Effector memory CD8-positive, alpha-beta T cell (primary cell): Measurements from ENCODE around the gene PEX11G.

Experiments
- ATAC-seq: fragments of 150-1000 bp; cut with Tn5 transposase; replicated peaks from 2 replicates; pipeline ENCODE4 v1.10.0; 2021; ENCODE audit warnings: mild to moderate bottlenecking, moderate library complexity
- DNase-seq, 3 experiments: peaks; one replicate each; pipeline ENCODE4 v3.0.0; 2021
- H3K27ac Mint-ChIP-seq, 2 donors: one replicate each; pipeline ENCODE4 v1.8.0; 2022; ENCODE audit warnings: mild to moderate bottlenecking in 2 of 2, mixed read lengths in 2 of 2, moderate library complexity in 2 of 2
- H3K27me3 Mint-ChIP-seq, 2 donors: one replicate each; pipeline ENCODE4 v1.8.0; 2022; ENCODE audit warnings: mixed read lengths in 2 of 2
- H3K36me3 Mint-ChIP-seq: one replicate; pipeline ENCODE4 v1.8.0; 2022; ENCODE audit warnings: mild to moderate bottlenecking, moderate library complexity, mixed read lengths; ENCODE audit not compliant: insufficient read depth
- H3K4me1 Mint-ChIP-seq, 2 donors: one replicate each; pipeline ENCODE4 v1.8.0; 2022; ENCODE audit warnings: low read depth in 2 of 2, mixed read lengths in 2 of 2
- H3K4me3 Mint-ChIP-seq, 2 donors: one replicate each; pipeline ENCODE4 v1.8.0; 2022; ENCODE audit warnings: mild to moderate bottlenecking in 2 of 2, mixed read lengths in 2 of 2, moderate library complexity in 2 of 2
- H3K9me3 Mint-ChIP-seq, 2 donors: one replicate each; pipeline ENCODE4 v1.8.0; 2022; ENCODE audit warnings: mixed read lengths in 2 of 2

PEX11G gene

GRCh38 chr19:7515110-7515644 lies 26.3 kb upstream of the PEX11G start:
- Mint-ChIP-seq H3K36me3 (no peaks in the 10 kb centered on the region), H3K27me3 (peaks cover 26 to 41% of the 10 kb centered on the region in 2 donors)

GRCh38 chr19:7513809-7514642 lies 25.2 kb upstream of the PEX11G start:
- Mint-ChIP-seq H3K36me3 (no peaks in the 10 kb centered on the region), H3K27me3 (peaks cover 34 to 41% of the 10 kb centered on the region in 2 donors), H3K4me1 (peaks cover 12 to 17% of the 10 kb centered on the region in 2 donors), H3K4me3 (peak overlapping the region; percentile 65 to 82), H3K9me3 (no peaks in the 10 kb centered on the region), H3K27ac (no peak overlapping the region)
- ATAC-seq (no peak), DNase-seq (no peak)

More at GRCh38 chr19:7515110-7515644, 26.3 kb upstream of the PEX11G start:
- DNase-seq (no peak), ATAC-seq (no peak)
- Mint-ChIP-seq H3K27ac (peak overlapping the region; percentile 9 to 86), H3K9me3 (no peaks in the 10 kb centered on the region), H3K4me1 (peaks cover 12 to 17% of the 10 kb centered on the region in 2 donors), H3K4me3 (peak overlapping the region; percentile 65 to 82)

GRCh38 chr19:7512400-7512851 lies 23.6 kb upstream of the PEX11G start:
- Mint-ChIP-seq H3K27me3 (peaks cover 36 to 44% of the 10 kb centered on the region in 2 donors), H3K27ac (no peak overlapping the region), H3K36me3 (no peaks in the 10 kb centered on the region), H3K9me3 (no peaks in the 10 kb centered on the region), H3K4me1 (peaks cover 12 to 15% of the 10 kb centered on the region in 2 donors), H3K4me3 (no peak overlapping the region)
- DNase-seq, result no peak
- ATAC-seq, result no peak

- no peak overlapping the region for H3K4me3 Mint-ChIP-seq
- no peak overlapping the region for H3K27ac Mint-ChIP-seq
- H3K27me3 Mint-ChIP-seq, result peaks cover 30 to 59% of the 10 kb centered on the region in 2 donors
- H3K4me1 Mint-ChIP-seq, result peaks cover 5 to 13% of the 10 kb centered on the region in 2 donors
- H3K9me3 Mint-ChIP-seq, result peaks cover 0 to 2% of the 10 kb centered on the region in 2 donors
- ATAC-seq (no peak), DNase-seq (no peak)
- peaks cover 3% of the 10 kb centered on the region for H3K36me3 Mint-ChIP-seq
Measured at GRCh38 chr19:7509625-7510024, 20.8 kb upstream of the PEX11G start.

GRCh38 chr19:7507884-7508283 lies 19.0 kb upstream of the PEX11G start:
- Mint-ChIP-seq H3K36me3 (peaks cover 3% of the 10 kb centered on the region), H3K9me3 (peaks cover 0 to 2% of the 10 kb centered on the region in 2 donors), H3K27ac (peak overlapping the region in 1 of 2 donors; percentile 59), H3K4me1 (peaks cover 5 to 13% of the 10 kb centered on the region in 2 donors), H3K4me3 (no peak overlapping the region), H3K27me3 (peaks cover 26 to 64% of the 10 kb centered on the region in 2 donors)
- ATAC-seq (peak; percentile 46), DNase-seq (no peak)

GRCh38 chr19:7506385-7507328 lies 17.8 kb upstream of the PEX11G start:
- Mint-ChIP-seq H3K4me3 (peak overlapping the region in 1 of 2 donors; percentile 25), H3K27ac (peak overlapping the region; percentile 65 to 81), H3K9me3 (peaks cover 0 to 2% of the 10 kb centered on the region in 2 donors), H3K27me3 (peaks cover 29 to 70% of the 10 kb centered on the region in 2 donors), H3K36me3 (peaks cover 3% of the 10 kb centered on the region), H3K4me1 (peaks cover 5 to 13% of the 10 kb centered on the region in 2 donors)
- peak in 1 of 3 experiments; percentile 26 for DNase-seq
- peak; percentile 77 for ATAC-seq

GRCh38 chr19:7505682-7506384 lies 17.0 kb upstream of the PEX11G start:
- Mint-ChIP-seq H3K9me3 (peaks cover 0 to 2% of the 10 kb centered on the region in 2 donors), H3K4me3 (peak overlapping the region in 1 of 2 donors; percentile 25), H3K36me3 (peaks cover 3% of the 10 kb centered on the region), H3K27me3 (peaks cover 33 to 78% of the 10 kb centered on the region in 2 donors), H3K4me1 (peaks cover 5 to 14% of the 10 kb centered on the region in 2 donors), H3K27ac (peak overlapping the region in 1 of 2 donors; percentile 65)
- DNase-seq, result no peak
- ATAC-seq, result peak; percentile 40

GRCh38 chr19:7505288-7505681 lies 16.4 kb upstream of the PEX11G start:
- ATAC-seq (no peak), DNase-seq (no peak)
- Mint-ChIP-seq H3K4me3 (no peak overlapping the region), H3K36me3 (peaks cover 3% of the 10 kb centered on the region), H3K4me1 (peaks cover 5 to 14% of the 10 kb centered on the region in 2 donors), H3K27me3 (peaks cover 33 to 79% of the 10 kb centered on the region in 2 donors), H3K27ac (no peak overlapping the region), H3K9me3 (peaks cover 0 to 2% of the 10 kb centered on the region in 2 donors)

- H3K9me3 Mint-ChIP-seq, result peaks cover 0 to 2% of the 10 kb centered on the region in 2 donors
- no peak for ATAC-seq
- no peak overlapping the region for H3K27ac Mint-ChIP-seq
- H3K4me3 Mint-ChIP-seq, result no peak overlapping the region
- peaks cover 3% of the 10 kb centered on the region for H3K36me3 Mint-ChIP-seq
- DNase-seq, result no peak
- H3K27me3 Mint-ChIP-seq, result peaks cover 33 to 83% of the 10 kb centered on the region in 2 donors
- peaks cover 5 to 14% of the 10 kb centered on the region in 2 donors for H3K4me1 Mint-ChIP-seq
Measured at GRCh38 chr19:7504684-7505083, 15.8 kb upstream of the PEX11G start.

- no peak overlapping the region for H3K4me3 Mint-ChIP-seq
- H3K36me3 Mint-ChIP-seq, result peaks cover 3% of the 10 kb centered on the region
- H3K9me3 Mint-ChIP-seq, result peaks cover 0 to 2% of the 10 kb centered on the region in 2 donors
- peaks cover 5 to 12% of the 10 kb centered on the region in 2 donors for H3K4me1 Mint-ChIP-seq
- no peak for ATAC-seq
- peaks cover 40 to 86% of the 10 kb centered on the region in 2 donors for H3K27me3 Mint-ChIP-seq
- DNase-seq, result no peak
- no peak overlapping the region for H3K27ac Mint-ChIP-seq
Measured at GRCh38 chr19:7502552-7502951, 13.7 kb upstream of the PEX11G start.

GRCh38 chr19:7500811-7501450 lies 12.1 kb upstream of the PEX11G start:
- peak; percentile 21 for ATAC-seq

GRCh38 chr19:7497292-7497691 lies 8.5 kb upstream of the PEX11G start:
- ATAC-seq (peak; percentile 45), DNase-seq (no peak)
- H3K4me1 Mint-ChIP-seq, result peaks cover under 1 to 5% of the 10 kb centered on the region in 2 donors
- H3K4me3 Mint-ChIP-seq, result no peak overlapping the region
- H3K36me3 Mint-ChIP-seq, result peaks cover 2% of the 10 kb centered on the region
- H3K9me3 Mint-ChIP-seq, result no peaks in the 10 kb centered on the region
- H3K27me3 Mint-ChIP-seq, result peaks cover 36 to 62% of the 10 kb centered on the region in 2 donors
- no peak overlapping the region for H3K27ac Mint-ChIP-seq

More at GRCh38 chr19:7500811-7501450, 12.1 kb upstream of the PEX11G start:
- H3K27ac Mint-ChIP-seq, result no peak overlapping the region
- DNase-seq, result no peak
- peaks cover 2% of the 10 kb centered on the region for H3K36me3 Mint-ChIP-seq
- peaks cover 44 to 82% of the 10 kb centered on the region in 2 donors for H3K27me3 Mint-ChIP-seq
- H3K4me1 Mint-ChIP-seq, result peaks cover 0 to 7% of the 10 kb centered on the region in 2 donors
- H3K9me3 Mint-ChIP-seq, result no peaks in the 10 kb centered on the region
- H3K4me3 Mint-ChIP-seq, result peak overlapping the region in 1 of 2 donors; percentile 30
